ENCODE data around the gene VASH2.
A peak's percentile ranks its signal among the peaks of the same experiment; 100 is the strongest.

VASH2 gene

GRCh38 chr1:212916481-212917133, 33.7 kb upstream of the VASH2 start:
- Histone ChIP-seq H3K23ac (ENCODE audit: low read length in 2 of 2) (no peak overlapping the region), H3K9ac (ENCODE audit: low read length) (peak overlapping the region; percentile 30), H3K27me3 (ENCODE audit: control insufficient read depth in 1 of 2, insufficient read depth in 1 of 2, low read length in 2 of 2) (peaks cover 0 to 26% of the 10 kb centered on the region in 2 experiments), H3K79me1 (replicated peaks; ENCODE audit: low read length, poor library complexity, severe bottlenecking) (no peaks in the 10 kb centered on the region), H4K91ac (ENCODE audit: low read length) (no peak overlapping the region), H2BK5ac (ENCODE audit: low read depth, low read length, poor library complexity, severe bottlenecking) (no peak overlapping the region), H4K8ac (ENCODE audit: low read length) (peak overlapping the region; percentile 45), H2BK12ac (ENCODE audit: low read length in 2 of 2) (no peak overlapping the region), H3K27ac (ENCODE audit: low read length, poor library complexity, severe bottlenecking) (no peak overlapping the region), H3K4me2 (ENCODE audit: low read length, poor library complexity, severe bottlenecking) (no peak overlapping the region), H2BK120ac (ENCODE audit: low read depth, low read length) (no peak overlapping the region), H3K4ac (ENCODE audit: low read depth in 1 of 2, low read length in 2 of 2) (peak overlapping the region in 1 of 2 experiments; percentile 24), H3K4me1 (ENCODE audit: control insufficient read depth, insufficient read depth, low read depth, low read length) (peaks cover 6% of the 10 kb centered on the region), H3K18ac (ENCODE audit: low read depth in 1 of 2, low read length in 2 of 2) (no peak overlapping the region), H3K14ac (ENCODE audit: low read length in 2 of 2) (no peak overlapping the region), H2AFZ (ENCODE audit: low read depth, low read length) (peak overlapping the region; percentile 42), H2BK15ac (ENCODE audit: low read depth, poor library complexity, severe bottlenecking) (no peak overlapping the region), H3K4me3 (ENCODE audit: insufficient read depth in 1 of 2, low read depth in 1 of 2, low read length in 2 of 2) (no peak overlapping the region), H2AK5ac (ENCODE audit: low read length, severe bottlenecking) (no peak overlapping the region), H3K36me3 (ENCODE audit: control insufficient read depth in 1 of 2, insufficient read depth in 2 of 2, low read depth in 1 of 2, low read length in 2 of 2) (no peaks in the 10 kb centered on the region), H3K9me3 (ENCODE audit: control insufficient read depth, low read length) (no peaks in the 10 kb centered on the region)
- WGBS, result 62% methylated on average over 16 of the region's 23 CpGs
- peak; percentile 18 for DNase-seq

DNA sequence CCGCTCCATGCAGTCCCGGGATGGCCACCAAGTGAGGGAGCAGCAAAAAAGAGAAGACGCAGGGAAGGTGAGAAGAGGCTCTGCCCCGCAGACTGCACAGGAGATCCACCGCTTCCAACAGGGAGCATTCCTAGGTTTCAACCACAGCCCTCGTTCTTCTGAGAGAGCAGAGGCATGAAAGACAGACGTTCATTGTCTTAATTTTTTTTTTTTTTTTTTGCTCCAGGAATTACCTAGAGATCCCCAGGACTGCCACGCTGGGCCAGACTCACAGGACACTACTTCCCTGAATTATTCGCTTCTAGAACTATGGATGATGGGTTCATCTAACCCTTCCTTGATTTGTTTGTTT, 33.2 kb upstream of the VASH2 start:
- Histone ChIP-seq H4K91ac (ENCODE audit: low read length) (no peak overlapping the region), H3K14ac (ENCODE audit: low read length in 2 of 2) (no peak overlapping the region), H3K23ac (ENCODE audit: low read length in 2 of 2) (no peak overlapping the region), H3K9ac (ENCODE audit: low read length) (no peak overlapping the region), H2AFZ (ENCODE audit: low read depth, low read length) (no peak overlapping the region), H3K27ac (ENCODE audit: low read length, poor library complexity, severe bottlenecking) (no peak overlapping the region), H4K8ac (ENCODE audit: low read length) (peak overlapping the region; percentile 45), H3K18ac (ENCODE audit: low read depth in 1 of 2, low read length in 2 of 2) (no peak overlapping the region), H2AK5ac (ENCODE audit: low read length, severe bottlenecking) (no peak overlapping the region), H2BK120ac (ENCODE audit: low read depth, low read length) (no peak overlapping the region), H3K36me3 (ENCODE audit: control insufficient read depth in 1 of 2, insufficient read depth in 2 of 2, low read depth in 1 of 2, low read length in 2 of 2) (no peaks in the 10 kb centered on the region), H3K79me1 (replicated peaks; ENCODE audit: low read length, poor library complexity, severe bottlenecking) (no peaks in the 10 kb centered on the region), H2BK15ac (ENCODE audit: low read depth, poor library complexity, severe bottlenecking) (no peak overlapping the region), H3K27me3 (ENCODE audit: control insufficient read depth in 1 of 2, insufficient read depth in 1 of 2, low read length in 2 of 2) (peaks cover 0 to 31% of the 10 kb centered on the region in 2 experiments), H3K9me3 (ENCODE audit: control insufficient read depth, low read length) (no peaks in the 10 kb centered on the region), H3K4me1 (ENCODE audit: control insufficient read depth, insufficient read depth, low read depth, low read length) (peaks cover 6% of the 10 kb centered on the region), H3K4me3 (ENCODE audit: insufficient read depth in 1 of 2, low read depth in 1 of 2, low read length in 2 of 2) (no peak overlapping the region), H3K4me2 (ENCODE audit: low read length, poor library complexity, severe bottlenecking) (no peak overlapping the region), H2BK12ac (ENCODE audit: low read length in 2 of 2) (no peak overlapping the region), H3K4ac (ENCODE audit: low read depth in 1 of 2, low read length in 2 of 2) (no peak overlapping the region), H2BK5ac (ENCODE audit: low read depth, low read length, poor library complexity, severe bottlenecking) (no peak overlapping the region)
- no peak for DNase-seq
- 47% methylated on average over 7 of the region's 9 CpGs for WGBS

DNA sequence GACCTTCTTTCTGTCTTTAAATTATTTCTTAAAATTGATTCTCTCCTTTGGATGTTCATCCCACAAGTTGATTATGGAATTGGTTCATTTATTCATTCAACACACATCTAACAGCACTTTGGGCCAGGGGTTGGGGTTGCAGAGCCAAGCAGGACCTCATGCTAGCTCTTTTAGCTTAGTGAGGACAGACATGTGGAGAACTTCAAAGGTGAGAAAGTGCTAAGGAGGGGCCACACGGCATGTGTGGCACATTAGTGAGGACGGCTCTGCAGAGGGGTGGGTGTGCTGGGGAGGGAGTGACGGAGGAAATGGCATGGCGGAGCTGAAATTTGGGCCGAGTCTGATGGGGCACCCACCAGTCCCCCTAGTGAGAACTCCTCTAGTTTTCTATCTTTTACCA, 32.5 kb upstream of the VASH2 start:
- Histone ChIP-seq H2AK5ac (ENCODE audit: low read length, severe bottlenecking) (no peak overlapping the region), H3K79me1 (replicated peaks; ENCODE audit: low read length, poor library complexity, severe bottlenecking) (no peaks in the 10 kb centered on the region), H2BK5ac (ENCODE audit: low read depth, low read length, poor library complexity, severe bottlenecking) (no peak overlapping the region), H2AFZ (ENCODE audit: low read depth, low read length) (no peak overlapping the region), H4K91ac (ENCODE audit: low read length) (no peak overlapping the region), H2BK12ac (ENCODE audit: low read length in 2 of 2) (no peak overlapping the region), H3K27me3 (ENCODE audit: control insufficient read depth in 1 of 2, insufficient read depth in 1 of 2, low read length in 2 of 2) (peaks cover 0 to 39% of the 10 kb centered on the region in 2 experiments), H3K4ac (ENCODE audit: low read depth in 1 of 2, low read length in 2 of 2) (no peak overlapping the region), H3K23ac (ENCODE audit: low read length in 2 of 2) (no peak overlapping the region), H3K27ac (ENCODE audit: low read length, poor library complexity, severe bottlenecking) (no peak overlapping the region), H3K4me3 (ENCODE audit: insufficient read depth in 1 of 2, low read depth in 1 of 2, low read length in 2 of 2) (no peak overlapping the region), H3K4me2 (ENCODE audit: low read length, poor library complexity, severe bottlenecking) (no peak overlapping the region), H2BK15ac (ENCODE audit: low read depth, poor library complexity, severe bottlenecking) (no peak overlapping the region), H3K36me3 (ENCODE audit: control insufficient read depth in 1 of 2, insufficient read depth in 2 of 2, low read depth in 1 of 2, low read length in 2 of 2) (no peaks in the 10 kb centered on the region), H2BK120ac (ENCODE audit: low read depth, low read length) (no peak overlapping the region), H3K14ac (ENCODE audit: low read length in 2 of 2) (no peak overlapping the region), H3K4me1 (ENCODE audit: control insufficient read depth, insufficient read depth, low read depth, low read length) (peaks cover 6% of the 10 kb centered on the region), H3K18ac (ENCODE audit: low read depth in 1 of 2, low read length in 2 of 2) (no peak overlapping the region), H4K8ac (ENCODE audit: low read length) (no peak overlapping the region), H3K9me3 (ENCODE audit: control insufficient read depth, low read length) (no peaks in the 10 kb centered on the region), H3K9ac (ENCODE audit: low read length) (no peak overlapping the region)
- DNase-seq, result no peak
- 42% methylated on average over 5 of the region's 5 CpGs for WGBS

DNA sequence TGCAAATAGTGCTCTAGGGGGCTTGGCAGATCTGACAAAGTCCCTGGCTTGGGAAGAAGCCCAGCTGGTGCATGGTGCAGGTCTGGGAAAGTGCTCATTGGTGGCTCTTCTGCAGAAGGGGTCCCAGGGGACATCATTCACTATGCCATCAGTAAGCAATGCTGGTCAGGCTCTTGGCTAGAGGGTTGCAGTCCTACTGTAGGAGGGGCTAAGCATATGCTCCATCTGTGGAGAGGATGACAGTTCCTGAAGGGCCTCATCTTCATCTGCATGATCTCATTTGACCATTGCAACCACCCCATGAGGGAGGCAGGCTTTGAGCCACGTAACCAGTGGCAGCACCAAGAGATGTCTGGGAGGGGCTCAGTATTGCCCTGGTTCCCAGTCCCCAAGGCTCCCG, 31.5 kb upstream of the VASH2 start:
- Histone ChIP-seq H2BK120ac (ENCODE audit: low read depth, low read length) (no peak overlapping the region), H3K36me3 (ENCODE audit: control insufficient read depth in 1 of 2, insufficient read depth in 2 of 2, low read depth in 1 of 2, low read length in 2 of 2) (no peaks in the 10 kb centered on the region), H3K79me1 (replicated peaks; ENCODE audit: low read length, poor library complexity, severe bottlenecking) (no peaks in the 10 kb centered on the region), H3K4ac (ENCODE audit: low read depth in 1 of 2, low read length in 2 of 2) (no peak overlapping the region), H3K4me2 (ENCODE audit: low read length, poor library complexity, severe bottlenecking) (no peak overlapping the region), H3K18ac (ENCODE audit: low read depth in 1 of 2, low read length in 2 of 2) (no peak overlapping the region), H3K14ac (ENCODE audit: low read length in 2 of 2) (no peak overlapping the region), H3K23ac (ENCODE audit: low read length in 2 of 2) (no peak overlapping the region), H2BK12ac (ENCODE audit: low read length in 2 of 2) (no peak overlapping the region), H3K27me3 (ENCODE audit: control insufficient read depth in 1 of 2, insufficient read depth in 1 of 2, low read length in 2 of 2) (peaks cover 0 to 45% of the 10 kb centered on the region in 2 experiments), H3K27ac (ENCODE audit: low read length, poor library complexity, severe bottlenecking) (no peak overlapping the region), H4K91ac (ENCODE audit: low read length) (no peak overlapping the region), H3K4me1 (ENCODE audit: control insufficient read depth, insufficient read depth, low read depth, low read length) (peaks cover 6% of the 10 kb centered on the region), H4K8ac (ENCODE audit: low read length) (no peak overlapping the region), H3K9ac (ENCODE audit: low read length) (no peak overlapping the region), H2BK5ac (ENCODE audit: low read depth, low read length, poor library complexity, severe bottlenecking) (no peak overlapping the region), H2AK5ac (ENCODE audit: low read length, severe bottlenecking) (no peak overlapping the region), H2AFZ (ENCODE audit: low read depth, low read length) (no peak overlapping the region), H2BK15ac (ENCODE audit: low read depth, poor library complexity, severe bottlenecking) (no peak overlapping the region), H3K9me3 (ENCODE audit: control insufficient read depth, low read length) (no peaks in the 10 kb centered on the region), H3K4me3 (ENCODE audit: insufficient read depth in 1 of 2, low read depth in 1 of 2, low read length in 2 of 2) (no peak overlapping the region)
- WGBS, result 91% methylated on average over 1 of the region's 2 CpGs
- no peak for DNase-seq

Measured in mesenchymal stem cell (in vitro differentiated cells and primary cell).